Measurements from ENCODE around the gene C3orf33. TPM values are rescaled to one million over a fixed set of nuclear protein-coding genes. Genes with fewer than 3 reads are reported as not detected.

The C3orf33 gene
- total RNA-seq, 4 donors from 2014 or later, result 0.88 to 9.0 (median 2.7) TPM

DNA sequence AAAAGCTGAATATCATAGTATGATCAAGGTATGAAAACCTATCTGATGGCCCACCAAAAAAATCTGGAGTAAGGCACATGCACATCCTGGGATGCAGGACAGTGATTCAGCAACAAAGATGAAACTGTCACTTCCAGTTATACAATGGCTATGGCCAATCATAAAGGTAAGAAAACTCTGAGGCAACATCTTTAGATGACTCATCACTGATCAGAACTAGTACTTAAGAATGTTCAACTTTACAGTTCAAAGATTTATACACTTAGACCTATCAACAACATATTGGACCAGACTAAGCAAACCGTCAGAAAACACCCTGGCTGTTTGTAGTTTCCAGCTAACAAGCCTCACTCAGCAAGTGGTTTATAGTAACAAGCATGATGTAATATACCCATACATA lies 39.9 kb downstream of the C3orf33 start:
- Histone ChIP-seq H3K9me3 (no peaks in the 10 kb centered on the region), H3K4me3 (no peak overlapping the region), H3K36me3 (no peaks in the 10 kb centered on the region), H3K4me1 (no peaks in the 10 kb centered on the region), H3K27ac (no peak overlapping the region), H3K27me3 (no peaks in the 10 kb centered on the region)
- intact Hi-C loops (cut with DNase I; ENCODE audit: low total_unique reads), result no loop called here
- TF ChIP-seq, protein P1, sequence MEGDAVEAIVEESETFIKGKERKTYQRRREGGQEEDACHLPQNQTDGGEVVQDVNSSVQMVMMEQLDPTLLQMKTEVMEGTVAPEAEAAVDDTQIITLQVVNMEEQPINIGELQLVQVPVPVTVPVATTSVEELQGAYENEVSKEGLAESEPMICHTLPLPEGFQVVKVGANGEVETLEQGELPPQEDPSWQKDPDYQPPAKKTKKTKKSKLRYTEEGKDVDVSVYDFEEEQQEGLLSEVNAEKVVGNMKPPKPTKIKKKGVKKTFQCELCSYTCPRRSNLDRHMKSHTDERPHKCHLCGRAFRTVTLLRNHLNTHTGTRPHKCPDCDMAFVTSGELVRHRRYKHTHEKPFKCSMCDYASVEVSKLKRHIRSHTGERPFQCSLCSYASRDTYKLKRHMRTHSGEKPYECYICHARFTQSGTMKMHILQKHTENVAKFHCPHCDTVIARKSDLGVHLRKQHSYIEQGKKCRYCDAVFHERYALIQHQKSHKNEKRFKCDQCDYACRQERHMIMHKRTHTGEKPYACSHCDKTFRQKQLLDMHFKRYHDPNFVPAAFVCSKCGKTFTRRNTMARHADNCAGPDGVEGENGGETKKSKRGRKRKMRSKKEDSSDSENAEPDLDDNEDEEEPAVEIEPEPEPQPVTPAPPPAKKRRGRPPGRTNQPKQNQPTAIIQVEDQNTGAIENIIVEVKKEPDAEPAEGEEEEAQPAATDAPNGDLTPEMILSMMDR (IDR thresholded peaks at IDR 0.05), result no peak
- TF ChIP-seq POLR2A (IDR thresholded peaks at IDR 0.05), result no peak
- DNase-seq, result no peak

GRCh38 chr3:155763870-155764463 lies 42.1 kb downstream of the C3orf33 start:
- TF ChIP-seq POLR2A (IDR thresholded peaks at IDR 0.05), result no peak
- no peaks in the 10 kb centered on the region for H3K36me3 ChIP-seq

GRCh38 chr3:155760653-155761052 lies 45.4 kb downstream of the C3orf33 start:
- no peaks in the 10 kb centered on the region for H3K36me3 ChIP-seq
- intact Hi-C loops (cut with DNase I; ENCODE audit: low total_unique reads), result no loop called here

More at GRCh38 chr3:155763870-155764463, 42.1 kb downstream of the C3orf33 start:
- DNase-seq, result no peak
- H3K9me3 ChIP-seq, result no peaks in the 10 kb centered on the region
- H3K27me3 ChIP-seq, result no peaks in the 10 kb centered on the region
- H3K4me1 ChIP-seq, result no peaks in the 10 kb centered on the region
- intact Hi-C loops (cut with DNase I; ENCODE audit: low total_unique reads), result no loop called here
- no peak overlapping the region for H3K27ac ChIP-seq
- H3K4me3 ChIP-seq, result no peak overlapping the region

GRCh38 chr3:155757577-155757976 lies 48.5 kb downstream of the C3orf33 start:
- intact Hi-C loops (cut with DNase I; ENCODE audit: low total_unique reads), result no loop called here
- no peaks in the 10 kb centered on the region for H3K36me3 ChIP-seq
- no peak for TF ChIP-seq POLR2A (IDR thresholded peaks at IDR 0.05)
- TF ChIP-seq, protein P1 (IDR thresholded peaks at IDR 0.05), result no peak

More at GRCh38 chr3:155760653-155761052, 45.4 kb downstream of the C3orf33 start:
- no peak overlapping the region for H3K27ac ChIP-seq
- TF ChIP-seq POLR2A (IDR thresholded peaks at IDR 0.05), result no peak
- TF ChIP-seq, protein P1 (IDR thresholded peaks at IDR 0.05), result no peak
- H3K4me3 ChIP-seq, result no peak overlapping the region
- no peak for DNase-seq
- H3K9me3 ChIP-seq, result no peaks in the 10 kb centered on the region
- no peaks in the 10 kb centered on the region for H3K27me3 ChIP-seq
- no peaks in the 10 kb centered on the region for H3K4me1 ChIP-seq

DNA sequence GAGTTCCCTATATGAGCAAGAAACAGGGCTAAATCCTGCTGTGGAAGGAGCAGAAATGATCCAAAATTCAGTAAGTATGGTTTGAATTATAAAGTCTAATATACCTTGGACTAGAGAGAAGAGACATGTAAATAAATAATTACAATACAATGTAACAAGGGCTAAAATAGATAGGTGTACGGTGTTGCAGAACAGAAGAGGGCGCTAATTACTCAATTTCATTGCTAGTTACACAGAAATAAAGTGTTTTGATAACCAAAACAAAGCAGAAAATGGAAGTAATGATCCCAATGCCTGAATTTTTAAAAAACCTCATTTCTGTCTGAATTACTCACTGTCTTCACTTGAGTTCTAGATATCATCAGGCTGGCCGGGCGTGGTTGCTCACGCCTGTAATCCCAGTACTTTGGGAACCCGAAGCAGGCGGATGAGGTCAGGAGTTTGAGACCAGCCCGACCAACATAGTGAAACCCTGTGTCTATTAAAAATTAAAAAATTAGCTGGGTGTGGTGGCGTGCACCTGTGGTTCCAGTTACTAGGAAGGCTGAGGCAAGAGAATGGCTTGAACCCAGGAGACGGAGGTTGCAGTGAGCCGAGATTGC lies 52.9 kb downstream of the C3orf33 start:
- Histone ChIP-seq H3K4me3 (no peak overlapping the region), H3K9me3 (no peaks in the 10 kb centered on the region), H3K4me1 (no peaks in the 10 kb centered on the region), H3K27me3 (no peaks in the 10 kb centered on the region), H3K36me3 (no peaks in the 10 kb centered on the region), H3K27ac (no peak overlapping the region)
- TF ChIP-seq POLR2A (IDR thresholded peaks at IDR 0.05), result no peak
- TF ChIP-seq, protein P1 (IDR thresholded peaks at IDR 0.05), result no peak
- no peak for DNase-seq
- intact Hi-C loops (cut with DNase I; ENCODE audit: low total_unique reads), result no loop called here

More at GRCh38 chr3:155757577-155757976, 48.5 kb downstream of the C3orf33 start:
- Histone ChIP-seq H3K27ac (no peak overlapping the region), H3K4me3 (no peak overlapping the region), H3K9me3 (no peaks in the 10 kb centered on the region), H3K27me3 (no peaks in the 10 kb centered on the region), H3K4me1 (no peaks in the 10 kb centered on the region)
- DNase-seq, result no peak

Data from uterus (tissue), 4 donors.